Suppressor macrophage treated with lipopolysaccharide for 4 hours (primary cell): ENCODE results near the gene DNASE2B.

Experiments used
- DNase-seq: peaks from one replicate; pipeline ENCODE4 v3.0.0-alpha.2; 2020

DNASE2B gene, protein sequence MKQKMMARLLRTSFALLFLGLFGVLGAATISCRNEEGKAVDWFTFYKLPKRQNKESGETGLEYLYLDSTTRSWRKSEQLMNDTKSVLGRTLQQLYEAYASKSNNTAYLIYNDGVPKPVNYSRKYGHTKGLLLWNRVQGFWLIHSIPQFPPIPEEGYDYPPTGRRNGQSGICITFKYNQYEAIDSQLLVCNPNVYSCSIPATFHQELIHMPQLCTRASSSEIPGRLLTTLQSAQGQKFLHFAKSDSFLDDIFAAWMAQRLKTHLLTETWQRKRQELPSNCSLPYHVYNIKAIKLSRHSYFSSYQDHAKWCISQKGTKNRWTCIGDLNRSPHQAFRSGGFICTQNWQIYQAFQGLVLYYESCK

DNA sequence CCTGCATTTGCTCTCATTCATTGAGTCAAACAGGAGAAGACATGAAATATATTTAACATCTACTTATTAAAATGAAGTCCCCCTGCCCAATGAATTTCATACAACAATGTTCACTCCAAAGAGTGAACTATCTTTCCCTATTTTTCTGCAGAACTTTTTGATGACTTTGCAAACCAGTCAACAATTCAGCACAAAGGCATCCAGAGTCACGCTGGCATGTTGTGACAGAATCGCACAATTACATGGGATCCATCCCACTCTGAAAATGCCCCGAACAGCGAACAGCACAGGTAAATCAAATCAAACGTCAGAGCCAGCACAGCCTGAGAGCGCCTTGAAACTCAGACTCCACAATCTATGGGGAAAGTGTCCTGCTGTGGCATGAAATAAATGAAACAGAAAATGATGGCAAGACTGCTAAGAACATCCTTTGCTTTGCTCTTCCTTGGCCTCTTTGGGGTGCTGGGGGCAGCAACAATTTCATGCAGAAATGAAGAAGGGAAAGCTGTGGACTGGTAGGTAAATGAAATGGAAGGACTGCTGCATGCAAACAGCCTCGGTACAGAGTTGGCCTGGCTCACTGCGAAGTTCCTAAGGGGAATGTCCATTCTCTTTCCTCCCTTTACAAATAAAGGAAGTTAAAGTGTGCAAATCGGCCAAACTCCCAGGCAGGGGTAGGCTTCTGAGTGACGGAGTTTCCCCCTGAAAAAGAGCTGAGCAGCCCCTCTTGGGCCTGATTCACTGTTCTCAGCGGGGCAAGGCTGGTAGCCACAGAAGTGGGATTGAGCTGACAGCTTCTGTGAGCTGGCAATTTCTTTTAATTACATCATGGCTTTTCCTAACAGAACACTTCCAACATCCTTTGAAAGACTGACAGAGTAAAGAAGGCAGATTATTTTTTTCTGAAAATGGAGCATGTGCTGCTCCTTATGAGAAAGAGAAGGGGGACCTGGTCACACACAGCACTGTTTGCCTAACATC, at the start of gene DNASE2B:
Gene DNASE2B, plus strand, starts transcription at position 310 of the 981 bp plus-strand sequence. Its CDS starts 81 bp downstream, at position 391.
- DNase-seq: no peak

DNA sequence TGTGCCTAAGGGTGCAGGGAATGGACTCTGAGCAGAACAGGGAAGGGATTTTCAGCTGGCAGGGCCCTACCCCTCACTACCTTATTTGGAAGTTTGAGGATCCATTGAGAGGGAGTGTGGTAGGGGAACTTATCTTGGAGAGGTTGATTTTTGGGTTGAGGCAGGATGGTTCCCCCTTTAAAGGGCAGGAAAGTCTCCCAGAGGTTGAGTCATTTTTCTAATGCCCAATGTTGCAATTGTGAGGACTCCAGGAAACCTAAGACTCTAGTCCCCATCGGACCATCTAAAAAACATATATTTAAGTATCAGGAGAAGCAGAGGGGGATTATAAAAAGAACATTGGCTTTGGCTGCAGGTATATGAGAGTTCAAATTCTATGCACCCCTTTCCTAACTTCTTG, 49.5 kb upstream of the DNASE2B start:
- DNase-seq: peak; percentile 23

DNA sequence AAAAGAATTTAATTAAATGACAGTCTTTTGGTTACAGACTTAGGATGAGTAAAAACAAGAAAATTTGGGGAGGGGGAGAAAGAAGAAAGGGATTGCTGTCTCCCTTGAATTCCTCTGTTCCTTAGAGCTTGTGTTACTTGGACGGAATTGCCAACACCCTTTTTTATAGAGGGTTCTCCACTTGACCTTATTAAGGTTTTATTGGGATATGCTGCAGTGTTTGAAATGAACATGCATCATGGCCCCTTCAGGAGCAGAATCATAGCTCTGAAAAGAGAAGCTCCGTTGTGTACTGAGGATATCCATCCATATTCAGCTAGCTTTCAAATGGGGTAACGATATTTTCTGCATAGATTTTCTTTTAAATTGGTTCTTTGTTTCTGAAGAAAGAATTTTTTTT, 48.2 kb upstream of the DNASE2B start:
- no peak for DNase-seq

DNA sequence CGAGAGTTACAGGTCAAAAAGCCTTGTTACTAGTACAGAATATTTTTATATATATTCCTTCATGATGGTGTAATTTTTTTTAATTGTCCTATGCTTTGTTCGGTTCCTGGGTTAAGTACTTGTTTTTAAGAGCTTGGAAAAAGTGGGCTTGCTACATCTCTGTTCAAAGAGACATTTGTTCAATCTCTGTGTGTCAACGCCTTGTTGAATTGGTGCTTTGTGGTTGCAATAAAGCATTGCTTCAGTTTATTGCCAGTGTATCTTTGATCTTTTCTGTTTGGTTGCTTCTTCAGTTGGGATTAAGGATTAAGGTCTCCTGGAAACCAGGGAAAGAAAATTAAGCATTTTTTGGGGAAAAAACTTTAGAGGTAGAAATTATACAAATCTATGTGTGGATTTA, 47.7 kb upstream of the DNASE2B start:
- DNase-seq: no peak

DNA sequence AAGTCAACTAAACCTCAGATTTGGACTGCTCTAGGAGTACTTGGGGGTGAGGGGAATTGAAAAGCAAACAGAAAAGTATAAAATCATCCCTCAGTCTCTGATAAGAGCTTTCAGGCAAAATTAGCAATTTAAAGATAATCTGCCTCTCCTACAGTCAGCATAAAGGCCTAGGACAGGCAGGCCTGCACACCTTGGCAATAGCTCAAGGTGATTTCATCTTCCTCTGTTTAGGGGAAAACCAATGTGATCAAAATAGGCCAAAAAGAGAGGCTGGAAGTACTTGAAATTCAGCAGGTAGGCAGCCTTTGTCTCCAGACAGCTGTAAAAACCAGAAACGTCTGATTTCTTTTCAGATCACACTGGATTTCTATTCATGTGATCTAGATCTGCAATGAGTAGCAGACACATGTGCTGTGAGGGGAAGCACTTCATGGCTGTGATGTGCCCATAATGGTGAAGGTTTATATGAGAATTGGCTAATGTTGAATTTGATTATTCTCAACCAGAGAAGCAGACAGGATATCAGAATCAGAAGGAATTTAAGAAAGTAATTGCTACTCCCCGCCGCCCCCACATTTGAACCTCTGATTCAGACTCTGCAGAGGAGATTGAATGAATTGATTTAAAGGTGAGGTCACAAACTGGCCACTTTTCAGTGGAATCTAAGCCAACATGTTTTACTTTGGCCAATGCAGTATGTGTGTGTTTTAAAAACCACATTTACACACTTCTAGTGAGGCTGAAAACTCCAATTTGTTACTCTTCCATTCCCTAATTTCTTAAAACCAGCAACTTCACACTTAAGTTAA, 45.8 kb upstream of the DNASE2B start:
- no peak for DNase-seq

DNA sequence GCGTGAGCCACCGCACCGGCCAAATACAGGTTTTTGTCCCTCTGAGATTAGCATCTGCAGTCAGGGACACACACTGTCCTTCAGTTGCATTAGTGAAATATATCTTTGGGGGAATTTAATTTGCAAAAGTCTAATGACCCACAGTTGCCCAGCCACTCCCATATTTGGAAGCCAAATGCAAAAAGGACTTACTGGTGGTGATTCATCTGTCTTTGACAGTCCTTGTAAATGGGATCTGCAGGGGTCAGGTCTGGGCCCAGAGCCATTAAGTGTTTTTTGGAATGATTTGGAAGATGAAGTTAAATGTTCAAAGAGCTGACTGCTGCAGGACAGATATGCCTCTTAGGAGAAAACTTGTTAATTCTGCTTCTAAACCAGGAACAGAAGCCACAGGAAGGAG, 44.6 kb upstream of the DNASE2B start:
- no peak for DNase-seq

DNA sequence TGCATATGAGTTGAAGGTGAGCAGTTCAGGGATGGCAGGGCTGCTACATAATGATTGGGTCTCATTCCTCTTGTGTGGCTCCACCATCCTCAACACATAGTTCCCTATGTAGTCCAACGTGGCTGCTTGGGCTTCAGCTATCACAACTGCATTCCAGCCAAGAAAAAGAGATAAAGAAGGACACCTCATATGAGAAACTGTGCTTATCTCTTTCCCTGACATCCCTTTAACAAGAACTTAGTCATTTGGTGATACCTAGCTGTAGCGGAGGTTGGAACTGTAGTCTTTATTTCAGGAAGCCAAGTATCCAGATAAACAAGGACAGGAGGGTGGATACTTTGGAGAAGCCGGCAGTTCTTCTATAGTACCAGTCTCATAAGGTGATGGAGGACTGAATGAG, 42.7 kb upstream of the DNASE2B start:
- DNase-seq: no peak

DNA sequence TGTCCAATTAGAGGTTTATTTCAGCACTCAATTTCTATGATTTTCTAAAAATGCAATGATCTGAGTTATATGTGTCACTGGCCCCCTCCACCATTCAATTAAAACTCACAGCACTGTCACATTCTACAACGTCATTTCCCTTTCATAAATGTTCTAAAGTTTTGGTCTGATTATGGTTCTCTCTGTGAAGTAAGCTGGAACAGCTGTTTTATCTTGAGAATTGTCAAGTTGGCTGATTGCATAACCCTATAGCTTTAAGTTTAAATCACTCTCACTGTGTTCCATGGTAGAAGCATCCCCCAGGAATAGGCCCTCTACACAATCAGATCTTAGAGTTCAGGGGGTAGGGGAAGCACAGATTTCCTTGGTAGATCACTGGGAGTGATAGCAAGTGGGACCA, 41.4 kb upstream of the DNASE2B start:
- no peak for DNase-seq

DNA sequence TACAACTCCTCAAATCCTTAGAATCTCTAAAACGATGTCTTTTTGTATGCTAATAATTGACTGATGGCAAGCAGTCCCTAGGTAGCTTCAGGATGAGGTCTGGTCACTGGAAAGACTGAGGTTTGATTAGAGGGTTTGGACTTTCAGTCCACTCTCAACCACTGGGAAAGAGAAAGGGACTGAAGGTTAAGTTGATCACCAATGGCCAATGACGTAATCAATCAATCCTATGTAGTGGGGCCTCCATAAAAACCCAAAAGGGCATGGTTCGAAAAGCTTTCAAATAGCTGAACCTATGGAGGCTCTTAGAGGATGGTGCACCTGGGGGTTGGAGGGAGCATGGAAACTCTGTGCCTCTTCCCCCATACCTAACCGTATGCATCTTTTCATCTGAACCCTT, 39.6 kb upstream of the DNASE2B start:
- no peak for DNase-seq

DNA sequence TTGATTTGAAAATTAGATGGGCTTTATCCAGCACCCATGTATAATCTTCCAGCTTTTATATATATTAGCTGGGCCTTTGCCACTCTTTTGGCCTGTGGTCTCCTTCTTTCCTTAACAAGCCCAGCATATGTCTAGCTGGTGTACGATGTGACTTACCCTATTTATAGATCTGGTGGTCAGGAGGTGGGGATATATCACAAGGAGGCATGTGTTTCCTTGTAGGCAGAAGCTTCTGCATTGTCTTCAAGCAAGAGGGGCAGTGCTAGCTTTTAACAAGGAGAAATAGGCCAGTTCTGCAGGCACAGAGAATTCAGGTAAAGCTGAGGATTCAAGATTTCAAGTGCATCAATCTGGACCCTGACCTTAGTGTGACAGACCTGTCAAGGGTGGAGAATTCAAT, 38.0 kb upstream of the DNASE2B start:
- DNase-seq: no peak

DNA sequence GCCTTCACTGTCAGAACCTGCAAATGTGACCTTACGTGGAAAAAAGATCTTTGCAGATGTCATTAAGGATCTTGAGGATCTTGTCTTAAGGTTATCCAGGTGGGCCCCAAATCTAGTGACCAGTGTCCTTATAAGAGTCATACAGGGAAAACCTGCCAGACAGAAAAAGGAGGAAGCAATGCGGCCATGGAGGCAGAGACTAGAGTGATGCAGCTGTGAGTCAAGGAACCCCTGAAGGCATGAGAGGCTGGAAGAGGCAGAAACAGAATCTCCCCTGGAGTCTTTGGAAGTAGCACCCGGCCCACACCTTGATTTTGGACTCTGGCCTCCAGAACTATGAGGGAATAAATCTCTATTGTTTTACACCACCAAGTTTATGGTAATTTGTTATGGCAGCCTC, 36.5 kb upstream of the DNASE2B start:
- no peak for DNase-seq

DNA sequence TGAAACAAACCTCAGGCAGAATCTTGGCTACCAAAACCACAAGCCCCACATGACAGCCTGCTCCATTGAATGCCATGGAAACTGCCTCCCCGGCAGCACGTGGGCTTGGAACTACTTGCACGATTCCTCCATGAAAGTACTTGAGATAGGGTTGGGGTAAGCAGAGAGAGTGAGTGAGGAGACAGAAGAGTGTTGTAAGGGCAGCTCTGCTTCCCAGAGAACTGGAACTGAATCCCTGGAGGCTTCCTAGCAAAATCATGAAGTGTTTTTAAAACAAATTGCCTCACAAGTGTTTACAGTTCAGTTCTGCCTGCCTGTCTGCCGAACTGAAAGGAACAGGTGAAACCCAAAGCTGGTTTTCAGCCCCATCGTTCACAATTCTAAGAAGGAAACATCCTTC, 35.3 kb upstream of the DNASE2B start:
- DNase-seq: no peak

DNA sequence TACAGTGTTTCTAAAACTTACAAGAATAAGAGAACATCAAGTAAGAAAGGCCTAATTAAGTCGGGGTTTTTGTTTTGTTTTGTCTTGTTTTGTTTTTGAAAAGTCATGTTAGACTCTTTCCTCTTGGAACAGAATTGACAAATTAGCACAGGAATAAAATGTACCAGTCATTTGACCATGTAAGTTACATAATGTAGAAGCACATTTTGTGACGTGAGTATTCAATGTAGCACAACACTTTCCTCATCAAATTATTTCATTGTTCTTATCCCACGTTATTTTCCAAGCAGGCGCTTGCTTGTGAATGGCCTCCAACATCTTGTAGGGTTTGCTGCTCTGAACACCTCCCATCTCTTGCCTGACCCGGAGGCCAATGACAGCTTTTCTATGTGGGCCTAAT, 34.7 kb upstream of the DNASE2B start:
- DNase-seq: no peak

DNA sequence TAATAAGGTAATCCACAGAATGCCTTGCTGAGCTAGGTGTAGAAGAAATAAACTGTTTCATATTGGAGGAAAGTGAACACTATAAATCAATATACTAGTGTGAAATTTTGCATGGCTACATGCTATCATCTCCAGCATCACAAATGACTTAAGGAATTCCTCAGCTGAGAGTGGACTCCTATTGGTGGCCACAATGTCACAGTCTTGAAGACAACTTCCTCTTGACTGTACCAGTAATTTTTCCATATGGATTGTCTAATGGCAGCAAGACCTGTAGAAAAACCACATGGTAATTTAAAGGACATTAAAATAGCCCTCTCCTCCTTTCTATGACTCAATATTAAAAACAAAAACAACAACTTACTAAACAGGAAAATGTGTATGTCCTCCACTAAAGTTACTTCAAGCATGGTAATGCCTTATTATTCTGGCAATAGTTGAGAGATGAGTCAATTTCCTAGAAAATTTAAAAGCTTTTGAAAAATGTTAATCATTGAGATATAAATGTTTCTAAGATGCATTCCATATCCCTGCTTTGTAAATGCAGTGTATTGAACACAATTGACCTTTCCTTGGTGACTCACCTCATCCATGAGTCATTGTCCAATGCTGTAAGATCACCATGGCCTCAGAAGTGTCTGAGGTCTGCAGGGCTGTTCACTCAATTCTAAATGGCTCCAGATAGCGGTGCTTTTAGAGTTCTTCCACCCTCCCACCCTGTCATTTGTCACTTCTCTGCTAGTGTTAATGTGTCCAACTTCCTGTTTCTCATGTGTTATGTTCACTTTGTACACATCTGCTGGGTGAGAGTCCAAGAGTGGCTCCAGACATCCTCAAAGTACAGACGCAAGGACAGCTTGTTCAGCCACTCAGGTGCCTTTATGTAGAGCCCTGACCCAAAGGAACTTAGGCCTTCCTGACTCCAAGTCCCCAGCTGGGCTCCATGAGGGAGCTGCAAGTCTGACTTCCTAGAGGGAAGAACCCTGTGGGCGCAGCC, 32.8 kb upstream of the DNASE2B start:
- peak; percentile 87 for DNase-seq

DNA sequence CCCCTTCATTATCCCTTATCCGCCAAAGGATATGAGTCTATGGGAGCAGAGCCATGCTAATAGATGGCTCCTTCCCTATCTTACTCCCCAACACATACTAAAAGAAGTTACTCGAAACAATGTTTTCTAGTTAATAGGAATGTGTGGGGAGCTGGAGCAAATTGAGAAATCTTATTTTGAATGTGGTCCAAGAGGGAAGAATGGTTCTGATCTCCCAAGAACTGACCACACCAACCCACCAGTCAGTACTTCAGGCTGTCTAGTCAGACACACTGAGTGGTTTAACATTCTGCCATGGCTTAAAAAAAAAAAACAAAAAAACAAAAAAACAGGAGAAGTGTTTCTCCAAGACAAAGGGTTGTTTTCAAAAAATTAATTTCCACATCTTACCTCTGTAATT, 31.5 kb upstream of the DNASE2B start:
- DNase-seq: no peak

DNA sequence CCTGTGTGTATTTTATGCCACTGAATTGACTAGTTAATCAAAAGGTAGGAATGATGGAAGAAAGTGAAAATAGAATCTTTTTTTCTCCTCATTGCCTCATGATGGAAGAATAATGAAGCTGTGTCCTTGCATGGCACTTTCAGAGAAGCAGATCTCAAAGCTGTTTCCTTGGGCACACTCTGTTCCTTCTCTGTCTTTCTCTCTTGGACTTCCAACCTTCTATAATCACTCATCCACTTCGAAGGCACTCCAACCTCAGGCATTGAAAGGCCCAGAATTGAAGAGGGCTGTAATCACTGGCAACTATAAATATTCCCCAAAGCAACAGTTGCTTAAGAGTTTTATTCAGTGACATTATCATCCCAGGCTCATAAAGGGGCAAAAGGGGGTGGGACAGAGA, 31.1 kb upstream of the DNASE2B start:
- no peak for DNase-seq

DNA sequence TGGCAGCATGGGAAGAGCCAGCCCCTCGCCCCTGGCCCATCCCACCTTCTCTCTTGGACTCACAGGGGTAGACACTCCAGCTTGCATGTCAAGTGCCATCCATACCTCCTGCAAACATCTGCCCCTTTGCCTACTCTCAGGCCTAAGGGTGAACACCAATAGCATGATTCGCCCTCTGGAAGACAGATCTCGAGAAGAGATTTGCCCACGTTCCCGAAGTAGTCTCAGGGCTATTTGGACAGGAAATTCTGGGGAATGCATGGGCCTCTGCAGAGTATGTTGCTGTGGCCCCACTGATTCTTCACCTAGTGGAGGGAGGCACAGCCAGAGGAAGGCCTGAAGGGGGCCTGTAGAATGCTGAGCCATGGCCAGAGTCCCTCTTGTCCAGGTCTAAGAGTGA, 29.8 kb upstream of the DNASE2B start:
- DNase-seq: no peak

DNA sequence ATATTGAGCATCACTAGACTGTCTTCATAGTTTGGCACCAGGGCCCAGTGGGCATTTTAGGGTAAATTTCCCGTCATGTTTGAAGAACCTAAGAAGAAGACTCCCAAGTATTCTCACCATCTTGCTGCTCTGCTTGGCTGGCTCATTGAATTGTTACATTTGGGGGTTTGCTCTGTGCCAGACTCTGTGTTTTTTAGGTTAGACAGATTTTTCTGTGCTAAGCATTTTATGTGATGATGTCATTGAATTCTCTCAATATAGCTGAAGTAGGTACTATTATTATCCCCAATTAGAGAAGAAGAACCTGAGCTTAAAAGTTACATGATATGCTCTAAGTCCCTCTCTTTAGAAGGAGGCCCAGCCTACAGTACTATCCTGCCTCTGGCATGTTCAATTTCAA, 28.0 kb upstream of the DNASE2B start:
- DNase-seq: no peak

DNA sequence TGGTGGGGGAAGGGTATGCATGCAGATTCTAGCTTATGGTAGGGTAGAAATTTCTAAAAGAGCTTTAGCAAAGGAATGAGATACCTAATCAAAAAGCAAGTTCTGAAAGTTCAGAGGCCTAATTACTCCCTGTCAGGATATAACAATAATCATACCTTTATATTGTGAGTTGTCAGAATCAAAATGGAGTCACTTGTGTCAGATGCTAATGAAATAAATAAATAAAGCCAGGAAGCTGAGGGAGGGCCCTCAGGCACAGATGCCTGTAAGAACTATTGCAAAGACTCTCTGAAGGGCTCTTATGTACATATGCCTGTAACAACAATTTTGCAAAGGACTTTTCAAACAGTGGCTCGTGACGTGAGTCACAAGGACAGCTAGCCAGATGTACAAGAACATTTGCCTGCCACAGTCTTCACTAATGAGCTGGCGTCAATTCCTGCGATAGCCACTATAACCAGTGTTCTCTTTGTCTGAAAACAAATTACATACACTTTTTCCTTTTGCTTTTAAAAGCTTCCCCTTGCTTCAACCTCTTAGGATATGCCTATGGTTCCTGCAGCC, 27.4 kb upstream of the DNASE2B start:
- no peak for DNase-seq

DNA sequence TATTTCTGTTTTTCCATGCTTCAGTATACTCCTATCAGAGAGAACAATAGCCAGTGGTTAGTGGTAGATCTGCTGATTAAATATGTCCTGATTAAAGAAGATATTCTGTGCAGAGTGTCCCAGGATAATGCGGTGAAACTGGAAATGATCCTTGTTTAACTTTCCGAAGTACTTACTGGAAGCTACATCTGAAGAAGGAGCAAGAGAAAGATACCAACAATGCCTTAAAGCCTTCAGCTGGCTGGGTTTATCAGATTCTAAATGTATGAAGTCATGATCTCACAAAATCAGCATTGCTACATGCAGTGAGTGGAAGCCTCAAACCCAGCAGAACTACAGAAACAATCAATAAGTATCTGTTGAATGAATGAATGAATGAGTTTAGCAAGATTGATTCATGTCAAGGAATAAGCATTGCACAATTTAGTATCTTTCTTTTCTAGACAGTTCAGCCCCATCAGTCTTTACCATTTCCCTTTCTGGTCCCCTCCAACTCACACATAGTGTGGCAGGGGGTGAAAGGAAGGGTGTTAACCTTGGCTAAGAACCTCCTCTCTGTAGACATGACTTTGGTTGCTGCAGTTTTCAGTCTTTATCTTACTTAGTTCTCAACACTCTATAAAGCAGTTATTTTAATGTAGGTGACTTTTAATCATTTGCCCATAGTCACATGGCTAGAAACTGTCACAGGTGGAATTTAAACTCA, 24.7 kb upstream of the DNASE2B start:
- DNase-seq: no peak
